ENCODE results near the gene MICALL2. TPM values are rescaled to one million over a fixed set of nuclear protein-coding genes. Genes with fewer than 3 reads are reported as not detected.

The MICALL2 gene
- total and polyA plus RNA-seq, 2 experiments from 2014 or later, result 6.4 to 12.2 TPM

- H3K36me3 ChIP-seq (ENCODE audit: low read depth), result no peaks in the 10 kb centered on the region
- H3K27me3 ChIP-seq (replicated peaks; ENCODE audit: insufficient read depth), result peaks cover 18% of the 10 kb centered on the region
- no peaks in the 10 kb centered on the region for H3K9me3 ChIP-seq (ENCODE audit: low read depth)
- H3K79me2 ChIP-seq (ENCODE audit: insufficient read depth), result no peaks in the 10 kb centered on the region
- no peaks in the 10 kb centered on the region for H4K20me1 ChIP-seq (ENCODE audit: insufficient read depth)
- H3K4me2 ChIP-seq (ENCODE audit: unreplicated experiment), result no peak overlapping the region
- H3K4me1 ChIP-seq (ENCODE audit: insufficient read depth), result no peaks in the 10 kb centered on the region
- no peak overlapping the region for H3K9ac ChIP-seq
- H3K27ac ChIP-seq, result no peak overlapping the region
- 52 to 56% methylated on average over 20 to 29 of the region's 29 CpGs for WGBS, 2 experiments (ENCODE audit: low coverage in 1 of 2, low lambda C conversion rate in 2 of 2, missing lambda C conversion rate in 2 of 2)
- H3F3A ChIP-seq (ENCODE audit: insufficient read depth), result no peaks in the 10 kb centered on the region
- in situ Hi-C loops (cut with MboI), result no loop called here
- no peak for DNase-seq
- no peaks in the 10 kb centered on the region for H3K9me2 ChIP-seq (ENCODE audit: insufficient read depth)
- H3K4me3 ChIP-seq, result no peak overlapping the region
- no peak for TF ChIP-seq EZH2 (IDR thresholded peaks at IDR 0.05; ENCODE audit: insufficient read depth, poor library complexity, severe bottlenecking)
- TF ChIP-seq EZH2phosphoT487 (IDR thresholded peaks at IDR 0.05; ENCODE audit: insufficient read depth, low read depth), result no peak
- H2AFZ ChIP-seq, result no peak overlapping the region
These were observed 70.5 kb downstream of the MICALL2 start for GRCh38 chr7:1388703-1389335.

GRCh38 chr7:1388021-1388702 lies 71.1 kb downstream of the MICALL2 start:
- H3K4me2 ChIP-seq (ENCODE audit: unreplicated experiment), result no peak overlapping the region
- no peak overlapping the region for H2AFZ ChIP-seq
- no peaks in the 10 kb centered on the region for H3K9me2 ChIP-seq (ENCODE audit: insufficient read depth)
- no peaks in the 10 kb centered on the region for H3K9me3 ChIP-seq (ENCODE audit: low read depth)
- no peaks in the 10 kb centered on the region for H4K20me1 ChIP-seq (ENCODE audit: insufficient read depth)
- H3F3A ChIP-seq (ENCODE audit: insufficient read depth), result no peaks in the 10 kb centered on the region
- peaks cover 13% of the 10 kb centered on the region for H3K27me3 ChIP-seq (replicated peaks; ENCODE audit: insufficient read depth)
- H3K4me1 ChIP-seq (ENCODE audit: insufficient read depth), result no peaks in the 10 kb centered on the region
- no peak for TF ChIP-seq EZH2 (IDR thresholded peaks at IDR 0.05; ENCODE audit: insufficient read depth, poor library complexity, severe bottlenecking)
- no peak for TF ChIP-seq EZH2phosphoT487 (IDR thresholded peaks at IDR 0.05; ENCODE audit: insufficient read depth, low read depth)
- no peaks in the 10 kb centered on the region for H3K36me3 ChIP-seq (ENCODE audit: low read depth)
- WGBS, 2 experiments (ENCODE audit: low coverage in 1 of 2, low lambda C conversion rate in 2 of 2, missing lambda C conversion rate in 2 of 2), result 55 to 56% methylated on average over 19 of the region's 19 CpGs
- no peak overlapping the region for H3K4me3 ChIP-seq
- H3K79me2 ChIP-seq (ENCODE audit: insufficient read depth), result no peaks in the 10 kb centered on the region
- no peak for DNase-seq
- H3K9ac ChIP-seq, result no peak overlapping the region
- H3K27ac ChIP-seq, result no peak overlapping the region
- in situ Hi-C loops (cut with MboI), result no loop called here

GRCh38 chr7:1387261-1387660 lies 72.0 kb downstream of the MICALL2 start:
- no peak for DNase-seq
- H3K79me2 ChIP-seq (ENCODE audit: insufficient read depth), result no peaks in the 10 kb centered on the region
- WGBS, 2 experiments (ENCODE audit: low coverage in 1 of 2, low lambda C conversion rate in 2 of 2, missing lambda C conversion rate in 2 of 2), result 61 to 64% methylated on average over 10 to 18 of the region's 18 CpGs
- in situ Hi-C loops (cut with MboI), result no loop called here
- no peak overlapping the region for H3K4me2 ChIP-seq (ENCODE audit: unreplicated experiment)
- H3F3A ChIP-seq (ENCODE audit: insufficient read depth), result no peaks in the 10 kb centered on the region
- no peak for TF ChIP-seq EZH2phosphoT487 (IDR thresholded peaks at IDR 0.05; ENCODE audit: insufficient read depth, low read depth)
- TF ChIP-seq EZH2 (IDR thresholded peaks at IDR 0.05; ENCODE audit: insufficient read depth, poor library complexity, severe bottlenecking), result no peak
- H3K9me2 ChIP-seq (ENCODE audit: insufficient read depth), result no peaks in the 10 kb centered on the region
- H3K4me1 ChIP-seq (ENCODE audit: insufficient read depth), result no peaks in the 10 kb centered on the region
- H4K20me1 ChIP-seq (ENCODE audit: insufficient read depth), result no peaks in the 10 kb centered on the region
- H3K9me3 ChIP-seq (ENCODE audit: low read depth), result no peaks in the 10 kb centered on the region
- no peak overlapping the region for H2AFZ ChIP-seq
- peaks cover 13% of the 10 kb centered on the region for H3K27me3 ChIP-seq (replicated peaks; ENCODE audit: insufficient read depth)
- no peak overlapping the region for H3K9ac ChIP-seq
- H3K36me3 ChIP-seq (ENCODE audit: low read depth), result no peaks in the 10 kb centered on the region
- no peak overlapping the region for H3K4me3 ChIP-seq
- no peak overlapping the region for H3K27ac ChIP-seq

- H3K27me3 ChIP-seq (replicated peaks; ENCODE audit: insufficient read depth), result peaks cover 13% of the 10 kb centered on the region
- in situ Hi-C loops (cut with MboI), result no loop called here
- H3K36me3 ChIP-seq (ENCODE audit: low read depth), result no peaks in the 10 kb centered on the region
- no peaks in the 10 kb centered on the region for H4K20me1 ChIP-seq (ENCODE audit: insufficient read depth)
- H3K9ac ChIP-seq, result no peak overlapping the region
- no peaks in the 10 kb centered on the region for H3K79me2 ChIP-seq (ENCODE audit: insufficient read depth)
- TF ChIP-seq EZH2phosphoT487 (IDR thresholded peaks at IDR 0.05; ENCODE audit: insufficient read depth, low read depth) (no peak), EZH2 (IDR thresholded peaks at IDR 0.05; ENCODE audit: insufficient read depth, poor library complexity, severe bottlenecking) (no peak)
- no peak overlapping the region for H2AFZ ChIP-seq
- no peaks in the 10 kb centered on the region for H3F3A ChIP-seq (ENCODE audit: insufficient read depth)
- DNase-seq, result no peak
- H3K4me3 ChIP-seq, result no peak overlapping the region
- no peaks in the 10 kb centered on the region for H3K9me2 ChIP-seq (ENCODE audit: insufficient read depth)
- H3K4me2 ChIP-seq (ENCODE audit: unreplicated experiment), result no peak overlapping the region
- H3K9me3 ChIP-seq (ENCODE audit: low read depth), result no peaks in the 10 kb centered on the region
- 42% methylated on average over 21 to 25 of the region's 25 CpGs for WGBS, 2 experiments (ENCODE audit: low coverage in 1 of 2, low lambda C conversion rate in 2 of 2, missing lambda C conversion rate in 2 of 2)
- H3K4me1 ChIP-seq (ENCODE audit: insufficient read depth), result no peaks in the 10 kb centered on the region
- no peak overlapping the region for H3K27ac ChIP-seq
These were observed 72.5 kb downstream of the MICALL2 start for GRCh38 chr7:1386623-1387220.
